H54 (cell line): ENCODE measurements around the gene QRICH1.
"Not testable (repeated sequence)": the region's sequence is repeated elsewhere in the genome, so short reads cannot be mapped to it uniquely, and the experiment has no call there.

Experiments
- DNase-seq: peaks from one replicate; pipeline ENCODE4 v3.0.0; 2011; ENCODE audit warnings: low spot score, mixed read lengths; ENCODE audit not compliant: insufficient read length
- FAIRE-seq: peaks from 3 replicates; lab custom pipeline; 2011; peaks lifted over from hg19 to GRCh38; lab: Jason Lieb, UNC
- POLR2A ChIP-seq: IDR thresholded peaks from 2 replicates; pipeline ENCODE4 v1.6.1; 2011; ENCODE audit warnings: low read depth, mild to moderate bottlenecking, low read length

Gene QRICH1

DNA sequence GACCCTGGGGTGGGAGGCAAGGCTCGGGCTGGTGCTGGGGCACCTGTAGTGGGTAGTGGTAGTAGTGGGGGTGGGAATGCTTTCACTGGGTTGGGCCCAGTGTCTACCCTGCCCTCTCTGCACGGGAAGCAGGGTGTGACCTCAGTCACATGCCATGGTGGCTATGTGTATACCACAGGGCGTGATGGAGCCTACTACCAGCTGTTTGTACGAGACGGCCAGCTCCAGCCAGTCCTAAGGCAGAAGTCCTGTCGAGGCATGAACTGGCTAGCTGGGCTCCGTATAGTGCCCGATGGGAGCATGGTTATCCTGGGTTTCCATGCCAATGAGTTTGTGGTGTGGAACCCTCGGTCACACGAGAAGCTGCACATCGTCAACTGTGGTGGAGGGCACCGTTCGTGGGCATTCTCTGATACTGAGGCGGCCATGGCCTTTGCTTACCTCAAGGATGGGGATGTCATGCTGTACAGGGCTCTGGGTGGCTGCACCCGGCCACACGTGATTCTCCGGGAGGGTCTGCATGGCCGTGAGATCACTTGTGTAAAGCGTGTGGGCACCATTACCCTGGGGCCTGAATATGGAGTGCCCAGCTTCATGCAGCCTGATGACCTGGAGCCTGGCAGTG is 80.6 kb downstream of the QRICH1 start:
- FAIRE-seq (no peak), DNase-seq (no peak)
- no peak for TF ChIP-seq POLR2A

DNA sequence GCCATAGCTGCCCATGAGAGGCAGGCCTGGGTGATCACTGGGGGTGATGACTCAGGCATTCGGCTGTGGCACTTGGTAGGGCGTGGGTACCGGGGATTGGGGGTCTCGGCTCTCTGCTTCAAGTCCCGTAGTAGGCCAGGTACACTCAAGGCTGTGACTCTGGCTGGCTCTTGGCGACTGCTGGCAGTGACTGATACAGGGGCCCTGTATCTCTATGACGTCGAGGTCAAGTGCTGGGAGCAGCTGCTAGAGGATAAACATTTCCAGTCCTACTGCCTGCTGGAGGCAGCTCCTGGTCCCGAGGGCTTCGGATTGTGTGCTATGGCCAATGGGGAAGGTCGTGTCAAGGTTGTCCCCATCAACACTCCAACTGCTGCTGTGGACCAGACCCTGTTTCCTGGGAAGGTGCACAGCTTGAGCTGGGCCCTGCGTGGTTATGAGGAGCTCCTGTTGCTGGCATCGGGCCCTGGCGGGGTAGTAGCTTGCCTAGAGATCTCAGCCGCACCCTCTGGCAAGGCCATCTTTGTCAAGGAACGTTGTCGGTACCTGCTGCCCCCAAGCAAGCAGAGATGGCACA is 81.3 kb downstream of the QRICH1 start:
- no peak for TF ChIP-seq POLR2A
- no peak for DNase-seq
- FAIRE-seq: no peak

DNA sequence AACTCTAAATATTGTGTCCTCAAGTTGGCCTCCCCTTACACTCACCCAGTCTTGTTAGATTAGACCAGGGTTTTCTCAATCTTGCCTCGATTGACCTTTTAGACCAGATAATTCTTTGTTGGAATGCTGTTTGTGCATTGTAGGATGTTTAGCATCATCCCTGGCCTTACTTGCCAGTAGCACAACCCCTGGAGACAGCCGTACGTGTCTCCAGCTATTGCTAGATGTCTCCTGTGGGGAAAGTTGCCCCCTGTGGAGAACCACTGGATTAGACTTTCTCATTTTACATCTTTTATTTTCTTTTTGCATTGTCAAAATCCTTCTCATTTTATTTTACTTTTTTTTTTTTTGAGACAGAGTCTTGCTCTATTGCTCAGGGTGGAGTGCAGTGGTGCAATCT is 84.5 kb downstream of the QRICH1 start:
- no peak for FAIRE-seq
- DNase-seq: no peak
- TF ChIP-seq POLR2A: no peak

- DNase-seq, FAIRE-seq: not testable (repeated sequence)
Measured at GRCh38 chr3:49008627-49009026, 85.2 kb downstream of the QRICH1 start.

DNA sequence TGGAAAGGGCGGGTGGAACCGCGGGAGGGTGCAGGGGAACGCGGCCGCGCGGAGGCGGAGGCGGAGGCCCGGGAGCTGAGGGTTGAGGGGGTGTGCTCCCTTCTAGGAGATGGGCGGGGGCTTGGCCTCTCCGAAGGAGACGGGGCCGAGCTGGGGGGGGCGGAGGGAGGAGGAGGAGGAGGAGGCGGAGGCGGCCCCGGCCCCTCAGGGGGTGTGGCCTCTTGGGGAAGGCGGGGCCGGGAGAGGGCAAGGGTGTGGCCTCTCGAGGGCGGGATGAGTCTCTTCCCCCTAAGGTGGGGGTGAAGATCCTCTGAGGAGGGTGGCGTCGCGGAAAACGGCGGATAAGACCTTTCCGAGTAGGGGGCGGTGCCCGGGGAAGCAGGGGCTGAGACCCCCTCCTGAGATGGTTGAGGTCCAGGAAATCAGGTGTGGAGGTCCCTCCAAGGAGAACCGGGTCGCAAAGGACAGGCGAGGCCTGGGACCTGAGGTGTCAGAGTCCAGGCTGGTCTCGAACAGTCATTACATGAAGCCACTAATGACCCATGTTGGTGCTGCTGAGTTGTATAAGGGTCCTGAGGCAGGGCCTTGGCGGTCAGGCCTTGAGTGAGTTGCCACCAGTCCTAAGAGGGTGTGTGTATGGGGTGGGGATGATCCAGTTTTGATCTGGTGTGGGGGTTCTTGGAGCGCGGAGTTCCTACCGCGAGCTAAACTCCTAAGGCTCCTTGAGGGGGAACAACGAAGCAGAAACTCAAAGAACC is 85.9 kb downstream of the QRICH1 start:
- no peak for FAIRE-seq
- no peak for TF ChIP-seq POLR2A
- peak; percentile 76 for DNase-seq

DNA sequence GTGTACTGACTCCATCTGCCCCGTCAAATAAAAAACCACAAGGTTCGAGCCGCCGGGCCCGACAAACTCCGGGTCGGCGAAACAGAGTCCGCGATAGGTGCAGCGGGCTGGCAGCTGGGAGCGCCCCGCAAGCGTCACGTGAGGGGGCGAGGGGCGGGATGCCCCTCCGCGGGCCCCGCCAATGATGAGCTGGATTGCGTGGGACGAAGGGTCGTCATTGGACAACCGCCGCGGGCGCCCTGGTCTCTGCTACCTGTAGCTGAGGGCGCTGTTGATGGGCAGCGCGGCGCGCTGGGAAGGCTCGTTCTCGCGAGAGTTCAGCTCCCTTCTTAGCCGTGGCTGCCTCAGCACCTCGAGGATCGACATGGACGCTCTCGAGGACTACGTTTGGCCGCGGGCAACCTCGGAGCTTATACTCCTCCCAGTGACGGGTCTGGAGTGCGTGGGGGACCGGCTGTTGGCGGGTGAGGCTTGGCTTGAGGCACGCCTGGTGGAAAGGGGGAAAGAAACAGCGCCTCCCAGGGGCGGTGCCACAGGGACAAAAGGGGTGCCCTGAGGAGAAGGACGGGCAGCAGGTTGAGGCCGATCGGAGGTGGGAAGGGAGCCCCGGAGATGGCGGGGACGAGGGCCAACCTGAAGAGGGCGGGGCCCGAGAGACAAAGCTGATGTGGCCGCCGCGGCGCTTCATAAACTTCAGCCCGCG is 86.7 kb downstream of the QRICH1 start, which contains the start of gene WDR6:
Gene WDR6, plus strand, starts transcription at position 324 of the 703 bp plus-strand sequence. Its CDS starts 41 bp downstream, at position 365.
- no peak for FAIRE-seq

GRCh38 chr3:49006408-49007067 is 87.3 kb downstream of the QRICH1 start:
- no peak for TF ChIP-seq POLR2A
- FAIRE-seq (no peak), DNase-seq (no peak)

More for the DNA sequence above, 86.7 kb downstream of the QRICH1 start, which contains the start of gene WDR6:
- peak; percentile 95 for DNase-seq
- peak; percentile 72 for TF ChIP-seq POLR2A

DNA sequence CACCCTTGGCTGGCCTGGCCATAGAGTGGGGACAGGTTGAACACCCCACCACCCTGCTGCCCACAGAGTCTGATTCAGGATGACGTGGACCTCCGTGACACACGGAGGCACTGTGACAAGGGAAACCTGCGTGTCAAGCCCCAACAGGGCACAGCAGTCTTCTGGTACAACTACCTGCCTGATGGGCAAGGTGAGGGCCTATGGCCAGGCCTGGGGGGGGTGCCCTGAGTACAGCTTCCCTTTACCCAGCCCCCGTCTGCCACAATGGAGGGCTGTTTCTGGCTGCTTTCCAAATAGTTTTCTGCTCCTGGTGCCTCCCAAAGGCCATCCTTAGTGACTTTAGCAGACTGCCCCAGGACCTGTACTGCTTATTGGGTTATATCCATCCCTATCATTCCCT is 87.9 kb downstream of the QRICH1 start:
- FAIRE-seq (no peak), DNase-seq (no peak)
- no peak for TF ChIP-seq POLR2A

- DNase-seq: no peak
- TF ChIP-seq POLR2A: no peak
- FAIRE-seq: no peak
Measured at GRCh38 chr3:49005303-49005680, 88.6 kb downstream of the QRICH1 start.

DNA sequence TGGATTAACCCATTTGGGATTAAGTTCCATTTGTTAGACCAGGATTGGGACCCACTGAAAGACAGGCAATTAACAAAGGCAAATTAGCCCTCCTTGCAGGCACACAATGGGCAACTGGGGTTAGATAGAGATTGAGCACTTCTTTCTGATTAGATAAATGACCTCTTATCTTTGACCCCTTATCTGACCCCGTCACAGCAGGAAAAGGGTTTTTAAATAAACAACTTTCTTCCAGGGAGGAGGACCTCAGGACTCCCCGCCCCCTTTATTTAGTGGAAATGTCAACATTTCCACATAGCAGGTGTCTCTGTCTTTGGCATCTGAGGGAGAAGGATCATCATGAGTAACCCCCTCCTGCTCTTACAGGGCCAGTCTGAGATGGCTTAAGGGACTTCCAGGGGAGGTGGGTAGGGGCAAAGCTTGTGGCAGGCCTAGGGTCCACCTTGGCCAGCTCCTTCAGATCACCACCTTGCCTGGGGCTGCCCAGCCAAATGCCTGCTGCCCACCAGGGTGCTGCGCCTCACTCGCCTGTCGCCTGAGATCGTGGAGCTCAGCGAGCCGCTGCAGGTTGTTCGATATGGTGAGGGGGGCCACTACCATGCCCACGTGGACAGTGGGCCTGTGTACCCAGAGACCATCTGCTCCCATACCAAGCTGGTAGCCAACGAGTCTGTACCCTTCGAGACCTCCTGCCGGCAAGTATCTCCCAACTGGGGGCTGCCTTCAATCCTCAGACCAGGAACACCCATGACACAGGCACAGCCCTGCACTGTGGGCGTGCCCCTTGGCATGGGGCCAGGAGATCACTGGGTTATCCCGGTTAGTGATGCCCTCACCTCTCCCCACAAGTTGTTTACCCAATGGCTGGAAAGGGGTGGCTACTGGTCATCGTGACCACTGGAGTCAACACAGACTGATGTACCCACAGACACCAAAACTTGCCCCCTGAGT is 89.2 kb downstream of the QRICH1 start:
- no peak for TF ChIP-seq POLR2A
- no peak for DNase-seq
- FAIRE-seq: no peak

DNA sequence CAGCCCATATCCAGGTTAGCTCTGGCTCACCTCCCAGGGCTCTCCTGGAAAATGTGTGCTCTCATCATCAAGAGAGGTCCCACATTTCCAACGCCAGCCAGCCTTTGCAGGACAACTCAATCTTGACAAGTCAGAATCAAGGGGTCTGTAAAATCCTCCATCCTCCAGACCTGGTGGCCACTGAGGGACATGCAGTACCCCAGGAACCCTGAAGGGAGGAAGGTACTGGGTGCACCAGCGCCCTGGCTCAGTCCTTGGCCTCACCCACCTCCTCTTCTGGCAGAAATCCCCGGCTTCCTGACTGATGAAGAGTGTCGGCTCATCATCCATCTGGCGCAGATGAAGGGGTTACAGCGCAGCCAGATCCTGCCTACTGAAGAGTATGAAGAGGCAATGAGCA is 92.7 kb downstream of the QRICH1 start:
- no peak for DNase-seq
- TF ChIP-seq POLR2A: no peak
- no peak for FAIRE-seq

- FAIRE-seq: no peak
- no peak for DNase-seq
- no peak for TF ChIP-seq POLR2A
Measured at GRCh38 chr3:48999085-48999858, 94.6 kb downstream of the QRICH1 start.
